SU-DHL-6 (cell line): ENCODE measurements around the gene TNIK.

Experiments used
- EZH2phosphoT487 ChIP-seq: fragments of 200-600 bp; sonication (generic), shearing (Covaris generic); conservative IDR thresholded peaks from 2 replicates; pipeline ENCODE4 v1.6.1; 2018; ENCODE audit warnings: mild to moderate bottlenecking, antibody characterized with exemption, low read length, moderate library complexity, mixed read lengths
- TF ChIP-seq, protein P1 (sequence below): fragments of 200-600 bp; sonication (generic); IDR thresholded peaks from one replicate; pipeline ENCODE4 v1.5.1; 2017; ENCODE audit warnings: antibody characterized with exemption, mild to moderate bottlenecking, low read length, moderate library complexity; ENCODE audit not compliant: insufficient read depth, poor library complexity, severe bottlenecking

DNA sequence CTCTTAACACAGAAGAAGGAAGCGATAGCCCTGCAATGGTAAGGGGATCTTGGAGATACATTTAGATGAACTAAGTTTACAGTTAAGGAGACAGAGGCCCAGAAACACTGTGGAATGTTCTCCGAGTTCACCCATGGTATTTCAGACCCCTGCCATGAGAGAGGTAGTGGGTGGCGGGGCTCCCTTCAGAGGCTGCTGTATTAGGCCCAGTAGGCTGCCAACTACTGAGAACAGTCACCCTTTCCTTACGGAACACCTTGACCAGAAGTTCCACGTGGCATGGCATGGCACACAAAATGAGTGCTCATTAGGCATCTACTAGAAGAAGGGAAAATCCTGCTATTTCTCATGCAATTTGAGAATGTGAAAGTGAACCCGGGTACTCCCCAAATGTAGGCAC, 195.4 kb downstream of the TNIK start:
- no peak for TF ChIP-seq EZH2phosphoT487
- TF ChIP-seq, protein P1, sequence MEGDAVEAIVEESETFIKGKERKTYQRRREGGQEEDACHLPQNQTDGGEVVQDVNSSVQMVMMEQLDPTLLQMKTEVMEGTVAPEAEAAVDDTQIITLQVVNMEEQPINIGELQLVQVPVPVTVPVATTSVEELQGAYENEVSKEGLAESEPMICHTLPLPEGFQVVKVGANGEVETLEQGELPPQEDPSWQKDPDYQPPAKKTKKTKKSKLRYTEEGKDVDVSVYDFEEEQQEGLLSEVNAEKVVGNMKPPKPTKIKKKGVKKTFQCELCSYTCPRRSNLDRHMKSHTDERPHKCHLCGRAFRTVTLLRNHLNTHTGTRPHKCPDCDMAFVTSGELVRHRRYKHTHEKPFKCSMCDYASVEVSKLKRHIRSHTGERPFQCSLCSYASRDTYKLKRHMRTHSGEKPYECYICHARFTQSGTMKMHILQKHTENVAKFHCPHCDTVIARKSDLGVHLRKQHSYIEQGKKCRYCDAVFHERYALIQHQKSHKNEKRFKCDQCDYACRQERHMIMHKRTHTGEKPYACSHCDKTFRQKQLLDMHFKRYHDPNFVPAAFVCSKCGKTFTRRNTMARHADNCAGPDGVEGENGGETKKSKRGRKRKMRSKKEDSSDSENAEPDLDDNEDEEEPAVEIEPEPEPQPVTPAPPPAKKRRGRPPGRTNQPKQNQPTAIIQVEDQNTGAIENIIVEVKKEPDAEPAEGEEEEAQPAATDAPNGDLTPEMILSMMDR: no peak
